GM23338 (cell line): ENCODE measurements around the gene SIL1. TPM values are rescaled to one million over a fixed set of nuclear protein-coding genes. Genes with fewer than 3 reads are reported as not detected.
"Not testable (repeated sequence)": the region's sequence is repeated elsewhere in the genome, so short reads cannot be mapped to it uniquely, and the experiment has no call there.

Experiments used
- ATAC-seq: fragments of 200-7000 bp; cut with Tn5 transposase; 3 replicates; pipeline ENCODE4 v1.9.1; 2020
- DNase-seq: peaks from one replicate; pipeline ENCODE4 v3.0.0-alpha.2; 2015; ENCODE audit warnings: low spot score
- H2AFZ ChIP-seq: fragments of 200-600 bp; sonication (generic); 2 replicates; pipeline ENCODE4 v1.8.0; 2016; ENCODE audit warnings: antibody characterized with exemption, mild to moderate bottlenecking, moderate library complexity
- H3F3A ChIP-seq: fragments of 200-600 bp; sonication (generic); replicated peaks from 2 replicates; pipeline ENCODE4 v1.8.0; 2017; ENCODE audit warnings: antibody characterized with exemption, mixed run types, low read depth
- H3K27ac ChIP-seq: fragments of 200-600 bp; sonication (generic); 2 replicates; pipeline ENCODE4 v1.6.1; 2016; ENCODE audit warnings: low read depth
- H3K27me3 ChIP-seq: fragments of 200-600 bp; sonication (generic); 2 replicates; pipeline ENCODE4 v1.8.0; 2016; ENCODE audit warnings: mild to moderate bottlenecking, mixed run types, moderate library complexity; ENCODE audit not compliant: insufficient read depth
- H3K36me3 ChIP-seq: fragments of 200-600 bp; sonication (generic); 2 replicates; pipeline ENCODE4 v1.8.0; 2016; ENCODE audit warnings: mild to moderate bottlenecking; ENCODE audit not compliant: insufficient read depth
- H3K4me1 ChIP-seq: fragments of 200-600 bp; sonication (generic); 2 replicates; pipeline ENCODE4 v1.8.0; 2016; ENCODE audit warnings: mild to moderate bottlenecking, moderate library complexity; ENCODE audit not compliant: insufficient read depth
- H3K4me2 ChIP-seq: fragments of 200-600 bp; sonication (generic); 2 replicates; pipeline ENCODE4 v1.7.1; 2017; ENCODE audit warnings: mixed run types
- H3K4me3 ChIP-seq: fragments of 200-600 bp; sonication (generic); 2 replicates; pipeline ENCODE4 v1.6.1; 2016; ENCODE audit warnings: mixed run types
- H3K79me2 ChIP-seq: fragments of 200-600 bp; sonication (generic); replicated peaks from 2 replicates; pipeline ENCODE4 v1.8.0; 2017; ENCODE audit warnings: mild to moderate bottlenecking; ENCODE audit not compliant: insufficient read depth
- H3K9me2 ChIP-seq: fragments of 200-600 bp; sonication (generic); 2 replicates; pipeline ENCODE4 v1.8.0; 2017; ENCODE audit not compliant: insufficient read depth
- H4K20me1 ChIP-seq: fragments of 200-600 bp; sonication (generic); replicated peaks from 2 replicates; pipeline ENCODE4 v1.8.0; 2017; ENCODE audit warnings: mild to moderate bottlenecking; ENCODE audit not compliant: insufficient read depth
- H3K27ac Mint-ChIP-seq: 2 replicates; pipeline ENCODE4 v1.8.0; 2020; ENCODE audit warnings: inconsistent platforms, mild to moderate bottlenecking, moderate library complexity, mixed read lengths
- H3K27me3 Mint-ChIP-seq: 3 replicates; pipeline ENCODE4 v1.8.0; 2022; ENCODE audit warnings: low read depth, mild to moderate bottlenecking, moderate library complexity, mixed read lengths, inconsistent platforms; ENCODE audit not compliant: insufficient read depth, poor library complexity
- H3K36me3 Mint-ChIP-seq: 3 replicates; pipeline ENCODE4 v1.8.0; 2021; ENCODE audit warnings: low read depth, mild to moderate bottlenecking, inconsistent platforms, moderate library complexity, mixed read lengths
- H3K4me1 Mint-ChIP-seq: 3 replicates; pipeline ENCODE4 v1.8.0; 2020; ENCODE audit warnings: mild to moderate bottlenecking, inconsistent platforms, mixed read lengths
- H3K4me3 Mint-ChIP-seq: 3 replicates; pipeline ENCODE4 v1.8.0; 2021; ENCODE audit warnings: moderate library complexity, mild to moderate bottlenecking, inconsistent platforms, mixed read lengths
- H3K9me3 Mint-ChIP-seq: 3 replicates; pipeline ENCODE4 v1.8.0; 2020; ENCODE audit warnings: moderate library complexity, mild to moderate bottlenecking, inconsistent platforms, mixed read lengths
- EZH2 ChIP-seq: fragments of 200-600 bp; sonication (generic); IDR thresholded peaks from one replicate; pipeline ENCODE4 v1.8.0; 2017; ENCODE audit warnings: antibody characterized with exemption, mild to moderate bottlenecking, low read depth; ENCODE audit not compliant: unreplicated experiment
- EZH2phosphoT487 ChIP-seq: fragments of 200-600 bp; sonication (generic); IDR thresholded peaks from one replicate; pipeline ENCODE4 v1.8.1; 2018; ENCODE audit warnings: antibody characterized with exemption; ENCODE audit not compliant: unreplicated experiment
- POLR2AphosphoS5 ChIP-seq: IDR thresholded peaks from 2 replicates; pipeline ENCODE4 v1.6.1; 2016; ENCODE audit warnings: antibody characterized with exemption, low read depth
- ZNF462 ChIP-seq: fragments of 250-450 bp; sonication (Bioruptor Pico); IDR thresholded peaks from 2 replicates; pipeline ENCODE4 v1.5.0; 2020; ENCODE audit warnings: mild to moderate bottlenecking, moderate library complexity
- polyA plus RNA-seq: library from polyadenylated mRNA; unstranded; fragments of >200 nt; fragmentation: Nextera tagmentation; extraction: Ambion mirVana; gene quantifications from 2 replicates; pipeline ENCODE4 v1.2.1, GENCODE V29; 2016
- total RNA-seq: library from RNA; depleted of rRNA; stranded (reverse); fragments of >200 nt; shearing (Covaris generic); gene quantifications from 2 replicates; pipeline ENCODE4 v1.2.3, GENCODE V29; 2014

SIL1 gene
- total and polyA plus RNA-seq, 2 experiments from 2014 or later, result 5.5 to 5.9 TPM

- no peak overlapping the region for H3K27ac Mint-ChIP-seq
- DNase-seq (no peak), ATAC-seq (no peak)
- Histone ChIP-seq H3K4me3 (no peak overlapping the region), H2AFZ (no peak overlapping the region), H3F3A (no peaks in the 10 kb centered on the region), H3K4me1 (peaks cover 15% of the 10 kb centered on the region), H3K36me3 (no peaks in the 10 kb centered on the region), H3K27ac (no peak overlapping the region), H3K79me2 (no peaks in the 10 kb centered on the region), H4K20me1 (no peaks in the 10 kb centered on the region), H3K27me3 (no peaks in the 10 kb centered on the region), H3K9me2 (no peaks in the 10 kb centered on the region; the same call in 1 of the 2 replicates), H3K4me2 (no peak overlapping the region)
- peaks cover 12% of the 10 kb centered on the region for H3K9me3 Mint-ChIP-seq
- H3K36me3 Mint-ChIP-seq, result peaks cover 8% of the 10 kb centered on the region
- H3K4me3 Mint-ChIP-seq, result no peak overlapping the region
- TF ChIP-seq EZH2, result no peak
- TF ChIP-seq ZNF462, result no peak
- TF ChIP-seq POLR2AphosphoS5, result no peak
- no peak for TF ChIP-seq EZH2phosphoT487
- H3K27me3 Mint-ChIP-seq, result peaks cover 2% of the 10 kb centered on the region
- peaks cover 20% of the 10 kb centered on the region for H3K4me1 Mint-ChIP-seq
Observed at GRCh38 chr5:139058121-139058520, 140.0 kb downstream of the SIL1 start.

- not testable (repeated sequence) for H3K36me3 ChIP-seq, H3K79me2 ChIP-seq, H3K4me3 Mint-ChIP-seq, H3K4me3 ChIP-seq, H3K27ac Mint-ChIP-seq, DNase-seq, H3K9me2 ChIP-seq, ATAC-seq, H3K27me3 ChIP-seq, H3K4me2 ChIP-seq, H3K36me3 Mint-ChIP-seq, H4K20me1 ChIP-seq, H3K27ac ChIP-seq, H3F3A ChIP-seq, H3K27me3 Mint-ChIP-seq, H2AFZ ChIP-seq
- peaks cover 24% of the 10 kb centered on the region for H3K4me1 Mint-ChIP-seq
- H3K9me3 Mint-ChIP-seq, result peaks cover 12% of the 10 kb centered on the region
- H3K4me1 ChIP-seq, result peaks cover 22% of the 10 kb centered on the region
Observed at GRCh38 chr5:139057045-139057939, 140.9 kb downstream of the SIL1 start.
